Epidermal melanocyte (primary cell): Measurements from ENCODE around the gene TNPO1.
"Not testable (repeated sequence)": the region's sequence is repeated elsewhere in the genome, so short reads cannot be mapped to it uniquely, and the experiment has no call there.

Source experiments
- DNase-seq: peaks from one replicate; pipeline ENCODE4 v3.0.0; 2011; ENCODE audit warnings: low spot score; ENCODE audit not compliant: insufficient read length

The TNPO1 gene

DNA sequence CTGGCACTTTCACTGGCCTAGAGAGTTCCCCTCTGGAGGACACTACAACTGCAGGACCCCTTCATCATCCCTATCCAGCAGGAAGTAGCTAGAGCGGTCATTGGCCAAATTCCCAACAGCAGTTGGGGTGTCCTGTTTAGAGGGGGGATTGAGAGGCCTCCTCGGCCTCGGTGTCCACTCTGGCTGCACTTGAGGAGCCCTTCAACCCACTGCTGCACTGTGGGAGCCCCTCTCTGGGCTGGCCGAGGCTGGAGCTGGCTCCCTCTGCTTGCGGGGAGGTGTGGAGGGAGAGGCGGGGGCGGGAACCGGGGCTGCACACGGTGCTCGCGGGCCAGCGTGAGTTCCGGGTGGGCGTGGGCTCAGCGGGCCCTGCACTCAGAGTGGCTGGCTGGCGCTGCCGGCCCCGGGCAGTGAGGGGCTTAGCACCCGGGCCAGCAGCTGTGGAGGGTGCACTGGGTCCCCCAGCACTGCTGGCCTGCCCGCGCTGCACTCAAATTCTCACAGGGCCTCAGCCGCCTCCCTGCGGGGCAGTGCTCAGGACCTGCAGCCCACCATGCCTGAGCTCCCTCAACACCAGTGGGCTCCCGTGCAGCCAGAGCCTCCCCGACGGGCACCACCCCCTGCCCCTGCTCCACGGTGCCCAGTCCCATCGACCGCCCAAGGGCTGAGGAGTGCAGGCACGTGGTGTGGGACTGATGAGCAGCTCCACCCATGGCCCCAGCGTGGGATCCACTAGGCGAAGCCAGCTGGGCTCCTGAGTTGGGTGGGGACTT is 118.7 kb downstream of the TNPO1 start:
- not testable (repeated sequence) for DNase-seq

DNA sequence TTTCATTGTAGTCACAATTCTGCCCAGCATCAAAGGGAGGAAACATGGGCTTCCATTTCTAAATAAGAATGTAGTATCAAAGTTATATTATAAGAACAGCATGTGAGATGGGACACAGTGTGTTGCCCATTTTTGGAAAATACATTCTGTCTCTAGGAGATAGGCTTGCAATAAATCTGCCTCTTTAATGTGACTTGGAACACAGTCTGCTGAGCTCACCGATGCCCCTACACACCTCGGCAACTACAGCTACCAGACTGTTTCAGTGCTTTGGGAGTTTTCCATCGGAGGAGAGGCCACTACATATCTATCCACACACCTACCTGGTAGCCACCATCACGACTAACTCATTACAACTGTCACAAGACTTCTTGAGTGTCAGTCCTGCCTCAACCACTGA is 120.4 kb downstream of the TNPO1 start:
- no peak for DNase-seq

DNA sequence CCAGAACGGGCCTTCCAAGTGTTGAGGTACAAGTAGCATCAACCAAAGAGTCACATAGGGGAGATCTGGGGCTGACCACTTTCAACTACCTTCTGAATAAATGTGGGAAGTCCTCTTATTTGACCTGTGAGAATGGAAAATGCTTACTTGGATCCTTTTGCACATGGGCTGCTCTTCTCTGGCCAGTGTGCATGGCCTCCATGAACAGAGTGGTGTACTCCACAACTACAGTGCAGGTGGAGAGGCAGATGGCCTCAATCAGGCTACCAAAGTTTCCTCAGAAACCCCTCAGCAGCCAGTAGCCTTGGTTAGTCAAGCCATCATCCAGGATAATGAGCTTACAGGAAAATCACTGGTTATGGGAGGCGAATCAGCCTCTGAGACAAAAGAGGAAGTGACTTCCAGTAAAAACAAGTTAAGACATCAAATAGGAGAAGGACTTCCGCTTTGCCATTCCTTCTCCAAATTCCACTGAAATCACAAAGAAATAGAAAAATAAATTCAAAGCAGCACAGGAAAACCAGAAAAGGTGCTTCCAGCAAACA is 121.1 kb downstream of the TNPO1 start:
- no peak for DNase-seq

DNA sequence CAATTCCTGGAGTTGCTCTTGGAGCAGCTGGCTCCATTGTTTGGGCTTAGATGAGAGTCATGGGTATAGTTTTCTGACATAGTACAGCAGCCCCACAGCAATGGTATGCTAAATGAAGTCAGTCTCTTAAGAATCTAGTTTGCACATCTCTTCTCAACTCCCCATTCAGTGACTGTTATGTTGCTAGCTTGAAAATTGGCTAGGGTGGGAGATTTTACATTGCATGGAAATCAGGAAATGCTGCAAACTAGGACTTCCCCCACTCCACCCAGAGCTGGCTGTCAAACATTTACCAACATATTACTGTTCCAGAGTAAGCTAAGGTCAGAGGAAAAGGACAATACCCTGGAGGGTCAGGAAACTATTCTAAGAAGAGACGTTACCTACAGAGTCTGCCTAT is 121.7 kb downstream of the TNPO1 start:
- no peak for DNase-seq

DNA sequence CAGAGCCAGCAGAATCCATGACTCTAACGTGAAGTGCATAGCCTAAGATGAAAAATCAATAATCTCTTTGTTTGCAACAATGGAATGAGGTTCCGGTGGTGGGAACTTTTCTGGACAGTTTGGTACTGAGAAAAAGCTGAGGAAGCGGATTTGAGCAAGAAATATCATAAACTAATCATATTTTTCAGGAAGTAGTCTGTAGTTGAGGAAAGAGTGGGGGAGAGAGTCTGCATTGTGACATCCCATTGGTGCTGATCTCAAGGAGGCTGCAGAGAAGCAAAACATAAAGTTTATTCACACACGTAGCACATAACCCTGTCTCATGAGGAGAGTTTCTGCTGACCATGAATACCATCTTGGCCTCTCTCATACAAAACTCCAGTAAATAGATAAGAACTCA is 123.6 kb downstream of the TNPO1 start:
- no peak for DNase-seq

DNA sequence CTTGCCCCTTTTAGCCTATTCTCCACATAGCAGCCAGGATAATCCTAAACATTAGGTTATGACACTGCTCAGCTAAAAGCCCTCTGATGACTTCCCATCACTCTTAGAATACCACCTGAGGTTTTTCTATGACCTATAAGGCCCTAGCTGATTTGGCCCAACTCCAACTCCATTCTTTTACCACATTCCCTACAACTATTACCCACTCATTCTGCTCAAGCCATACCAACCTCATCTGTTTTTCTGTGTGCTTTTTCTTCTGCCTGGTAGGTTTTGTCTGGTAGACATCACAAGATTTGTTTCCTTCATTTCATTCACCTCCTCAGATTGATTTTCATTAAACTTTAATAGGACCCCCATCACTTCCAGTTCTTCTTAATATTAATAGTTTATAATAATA is 126.8 kb downstream of the TNPO1 start:
- DNase-seq = no peak

DNA sequence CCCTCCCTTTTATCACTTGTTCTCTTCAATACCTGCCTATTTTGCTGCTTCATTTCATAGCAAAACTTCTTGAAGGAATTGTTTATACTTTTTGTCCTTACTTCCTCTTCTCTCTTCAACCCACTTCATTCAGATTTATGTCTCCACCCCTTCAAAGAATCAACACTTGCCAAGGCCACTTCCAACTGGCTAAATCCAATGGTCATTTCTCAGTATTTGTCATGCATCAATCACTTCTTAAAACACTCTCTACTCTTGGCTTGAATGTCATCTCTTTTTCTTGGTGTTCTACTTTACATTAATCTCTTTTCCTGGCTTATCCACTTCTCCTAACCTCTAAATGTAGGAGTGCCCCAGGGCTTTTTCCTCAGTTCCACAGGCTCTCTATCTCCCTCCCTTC is 131.0 kb downstream of the TNPO1 start:
- DNase-seq = no peak

DNA sequence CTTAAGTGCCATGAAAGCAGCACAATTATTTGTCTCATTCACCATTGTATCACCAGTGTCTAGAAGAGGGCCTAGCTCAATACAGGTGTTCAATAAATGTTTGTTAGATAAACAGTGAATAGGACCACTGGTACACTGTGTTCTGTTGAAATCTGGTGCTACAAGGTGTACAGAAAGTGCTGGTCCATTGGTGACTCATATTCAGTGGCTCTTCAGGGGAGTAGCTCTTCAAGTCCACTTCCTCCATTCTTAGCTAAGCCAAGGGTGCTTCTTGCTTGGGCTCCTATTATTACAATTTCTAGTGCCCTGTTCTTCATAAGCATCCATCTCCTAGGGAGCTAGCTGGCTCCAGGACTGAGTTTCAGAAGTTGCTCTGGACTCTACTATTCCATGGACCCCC is 133.0 kb downstream of the TNPO1 start:
- no peak for DNase-seq

DNA sequence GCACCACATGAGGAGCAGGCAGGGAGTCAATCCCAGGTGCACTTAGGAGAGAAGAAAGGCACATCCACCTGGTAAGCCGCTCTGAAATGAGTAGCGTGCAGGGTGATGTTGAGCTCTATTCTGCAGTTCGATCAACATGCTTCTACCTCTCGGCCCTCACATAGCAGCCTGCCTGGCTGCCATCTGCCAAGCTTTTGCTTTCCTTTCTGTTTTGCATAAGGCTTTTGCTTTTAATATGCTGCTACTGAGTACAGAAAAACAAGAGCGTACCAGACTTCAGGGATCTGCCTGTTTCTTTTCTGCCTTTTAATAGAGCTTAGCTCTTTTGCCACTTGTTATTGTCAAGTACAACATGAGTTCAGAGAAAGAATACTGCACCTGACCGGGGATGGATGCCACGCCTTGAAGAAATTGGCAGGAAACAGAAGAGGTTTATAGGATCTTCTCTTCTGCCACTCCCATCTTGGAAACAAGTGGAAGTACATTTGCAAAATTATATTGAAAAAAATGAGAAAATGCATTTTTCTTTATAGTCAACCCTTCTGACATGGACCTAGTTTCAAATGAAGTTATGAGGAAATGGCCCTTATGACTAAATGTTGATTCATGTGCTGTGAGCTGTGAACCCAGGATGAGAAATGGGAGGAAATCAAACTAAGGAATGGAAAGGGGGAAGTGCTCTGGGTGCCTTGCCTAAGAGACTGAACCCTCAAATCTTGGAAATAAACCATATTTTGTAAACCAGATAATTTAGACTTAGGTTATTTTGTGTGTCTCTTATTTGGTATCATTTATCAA is 135.4 kb downstream of the TNPO1 start:
- DNase-seq = no peak

DNA sequence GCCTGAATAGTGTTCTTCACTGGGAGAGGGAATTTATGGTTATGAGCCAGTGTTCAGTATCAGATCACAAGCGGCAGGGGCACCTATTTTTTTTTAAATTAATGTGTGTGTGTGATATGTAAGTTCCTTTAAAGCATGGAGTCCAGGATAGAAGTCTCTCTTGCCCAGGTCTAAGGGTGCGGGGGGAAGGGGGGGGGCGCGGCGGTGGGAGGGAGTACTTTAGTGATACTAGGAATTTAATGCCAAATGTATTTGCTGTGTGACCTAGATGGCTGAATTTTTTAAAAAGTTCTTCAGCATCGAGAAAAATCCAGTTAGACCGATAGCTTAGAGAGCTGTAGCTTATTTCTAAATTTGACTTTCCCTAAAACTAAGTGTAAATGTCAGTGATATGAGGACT is 137.9 kb downstream of the TNPO1 start:
- DNase-seq = no peak

DNA sequence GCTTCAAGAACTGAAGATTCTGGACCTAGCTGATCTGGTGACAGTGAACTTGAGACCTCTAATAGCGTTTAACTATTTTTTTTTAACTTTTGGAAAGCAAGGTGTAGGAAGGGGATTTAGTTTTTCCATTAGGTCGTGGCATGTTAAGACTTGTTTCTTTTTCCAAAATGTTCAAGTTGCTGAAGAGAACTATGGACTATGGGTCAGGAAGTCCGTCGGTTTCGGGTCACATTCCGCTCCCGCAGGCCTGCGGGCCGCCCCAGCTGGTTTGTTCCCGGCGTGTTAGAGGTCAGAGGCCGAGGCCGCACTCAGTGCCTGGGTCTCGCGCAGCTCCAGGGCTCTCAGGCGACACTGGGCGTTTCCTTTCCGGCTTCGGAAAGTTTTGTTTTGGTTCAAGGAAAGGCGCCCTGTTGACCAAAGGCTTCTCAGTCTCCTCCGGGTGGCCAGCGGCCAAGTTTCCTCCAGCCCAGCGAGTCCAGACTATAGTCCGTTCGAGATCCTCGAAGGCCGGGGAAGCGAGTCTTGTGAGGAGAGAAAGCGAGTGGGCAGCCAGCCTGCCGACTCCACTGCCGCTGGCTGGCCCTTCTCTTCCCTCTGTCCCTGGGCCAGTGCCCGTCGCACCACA is 138.8 kb downstream of the TNPO1 start:
- DNase-seq = no peak

DNA sequence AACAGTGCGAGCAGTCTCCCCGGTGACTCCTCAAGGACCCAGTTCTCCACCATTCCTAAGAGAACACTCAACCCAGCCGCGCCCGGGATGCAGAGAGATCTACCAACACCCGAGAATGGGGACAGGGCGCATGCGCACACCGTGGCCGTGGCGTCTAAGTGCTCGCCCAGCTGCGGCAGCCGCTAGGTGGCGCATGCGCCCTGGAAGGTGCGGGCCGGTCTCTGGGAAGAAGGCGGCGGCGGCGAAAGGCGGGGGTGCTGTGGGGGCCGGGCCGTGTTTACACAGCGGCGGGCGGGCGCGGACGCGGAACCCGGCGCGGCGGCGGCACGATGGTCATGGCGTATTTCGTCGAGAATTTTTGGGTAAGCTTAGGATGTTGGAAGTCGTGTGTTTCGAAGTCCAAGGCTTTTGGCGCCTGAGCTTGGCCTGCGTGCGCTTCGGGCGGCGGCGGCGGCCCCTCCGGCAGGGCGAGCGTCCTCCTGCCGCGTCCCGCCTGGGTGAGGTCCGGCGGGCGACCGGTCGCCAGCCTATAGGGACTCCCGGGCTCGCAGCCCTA is 139.4 kb downstream of the TNPO1 start, which contains the start of gene FCHO2:
FCHO2 (plus strand) TSS at position 274 of the 556 bp plus-strand sequence; CDS start at position 330, 56 bp downstream.
- DNase-seq = peak; percentile 91

DNA sequence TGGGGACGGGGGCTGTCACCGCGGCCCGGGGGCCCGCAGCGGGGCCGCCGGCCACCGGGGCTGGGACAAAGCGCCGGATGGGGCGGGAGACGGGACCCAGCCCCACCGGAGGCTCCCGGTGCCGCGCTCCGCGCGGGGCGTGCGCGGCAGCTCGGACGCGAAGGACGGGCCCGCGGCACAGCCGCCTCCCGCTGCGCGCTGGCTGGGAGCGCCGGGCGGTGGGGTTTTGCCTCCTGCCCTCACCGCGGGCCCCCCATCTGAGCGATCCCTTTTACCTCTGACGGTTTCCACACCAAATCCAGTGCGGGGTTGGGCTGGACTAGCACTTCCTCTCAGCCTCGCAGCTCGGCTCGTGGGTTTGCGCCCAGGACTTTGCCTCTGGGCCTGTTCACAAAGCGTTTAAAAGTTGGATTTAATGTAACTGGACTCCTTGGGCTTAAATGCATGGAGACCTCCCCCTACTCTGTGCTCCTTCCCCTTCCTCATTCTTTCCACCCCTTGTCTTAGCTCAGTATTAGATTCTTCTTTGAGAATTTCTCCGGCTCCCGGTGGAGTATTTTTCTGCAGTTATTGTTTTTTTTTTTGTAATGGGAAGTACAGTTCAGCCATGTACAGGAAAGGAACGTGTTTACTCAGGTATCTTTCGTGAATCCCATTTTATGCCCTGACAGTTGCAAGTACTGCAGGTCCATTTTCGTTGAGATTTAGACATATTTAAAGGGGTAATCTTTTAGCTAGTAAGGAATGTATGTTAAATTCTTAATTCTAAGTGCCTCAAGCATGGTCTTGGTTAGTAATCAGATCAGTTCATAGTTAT is 140.1 kb downstream of the TNPO1 start:
- DNase-seq = no peak

DNA sequence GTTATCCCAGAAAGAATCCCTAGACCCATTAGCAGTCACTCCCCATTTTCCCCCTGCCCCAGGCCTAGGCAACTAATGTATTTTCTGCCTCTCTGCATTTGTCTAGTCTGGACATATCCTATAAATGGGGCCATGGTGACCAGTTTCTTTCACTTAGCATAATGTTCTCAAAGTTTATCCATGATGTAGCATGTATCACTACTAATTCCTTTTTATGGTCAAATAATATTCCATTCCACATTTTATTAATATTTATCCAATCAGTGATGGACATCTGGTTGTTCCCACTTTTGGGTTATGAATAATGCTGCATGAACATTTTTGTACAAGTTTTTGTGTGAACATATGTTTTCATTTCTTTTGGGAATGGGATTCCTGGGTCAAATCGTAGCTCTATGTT is 140.9 kb downstream of the TNPO1 start:
- DNase-seq = no peak

DNA sequence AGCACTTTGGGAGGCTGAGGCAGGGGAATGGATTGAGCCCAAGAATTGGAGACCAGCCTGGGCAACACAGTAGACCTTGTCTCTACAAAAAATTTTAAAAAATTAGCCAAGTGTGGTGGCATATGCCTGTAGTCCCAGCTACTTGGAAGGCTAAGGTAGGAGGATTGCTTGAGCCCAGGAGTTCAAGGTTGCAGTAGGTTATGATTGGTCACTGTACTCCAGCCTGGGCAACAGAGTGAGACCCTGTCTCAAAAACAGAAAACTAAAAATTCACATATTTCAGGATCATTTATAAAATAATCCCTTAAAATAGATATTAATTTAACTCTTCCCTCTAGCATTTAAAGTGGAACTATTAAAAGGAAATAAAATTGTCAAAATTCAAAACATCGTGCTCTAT is 142.8 kb downstream of the TNPO1 start:
- no peak for DNase-seq
